HG03571 (cell line): Measurements from ENCODE around the gene MYL9.
"Not testable (repeated sequence)": the region's sequence is repeated elsewhere in the genome, so short reads cannot be mapped to it uniquely, and the experiment has no call there.

Source experiments
- ATAC-seq: cut with Tn5 transposase; IDR thresholded peaks from one replicate; pipeline ENCODE4 v1.9.1; 2021; ENCODE audit not compliant: unreplicated experiment

Gene MYL9

GRCh38 chr20:36548704-36549627, 7.6 kb downstream of the MYL9 start:
- ATAC-seq, result no peak

GRCh38 chr20:36549628-36549941, 8.3 kb downstream of the MYL9 start:
- no peak for ATAC-seq

GRCh38 chr20:36549942-36550789, 8.8 kb downstream of the MYL9 start:
- no peak for ATAC-seq

- no peak for ATAC-seq
Observed at GRCh38 chr20:36550790-36551299, 9.5 kb downstream of the MYL9 start.

- no peak for ATAC-seq
Observed at GRCh38 chr20:36555248-36555647, 13.9 kb downstream of the MYL9 start.

- ATAC-seq, result no peak
Observed at GRCh38 chr20:36562724-36563123, 21.4 kb downstream of the MYL9 start.

GRCh38 chr20:36563374-36563773, 22.1 kb downstream of the MYL9 start:
- no peak for ATAC-seq

GRCh38 chr20:36564078-36564725, 22.9 kb downstream of the MYL9 start:
- ATAC-seq, result not testable (repeated sequence)

- ATAC-seq, result not testable (repeated sequence)
Observed at GRCh38 chr20:36564726-36565121, 23.4 kb downstream of the MYL9 start.

GRCh38 chr20:36565520-36565919, 24.2 kb downstream of the MYL9 start:
- ATAC-seq, result no peak

GRCh38 chr20:36569847-36570429, 28.6 kb downstream of the MYL9 start:
- no peak for ATAC-seq

GRCh38 chr20:36571564-36572504, 30.5 kb downstream of the MYL9 start:
- ATAC-seq, result no peak

GRCh38 chr20:36572701-36573102, 31.4 kb downstream of the MYL9 start:
- peak; percentile 4 for ATAC-seq

GRCh38 chr20:36573103-36573797, 31.9 kb downstream of the MYL9 start, which contains the start of gene TGIF2:
Gene TGIF2, plus strand, starts transcription at chr20:36573597. Its CDS starts 5,178 bp downstream, at chr20:36578775.
- ATAC-seq, result peak; percentile 44

GRCh38 chr20:36573798-36574365, 32.6 kb downstream of the MYL9 start:
- ATAC-seq, result no peak

GRCh38 chr20:36574366-36575135, 33.2 kb downstream of the MYL9 start:
- ATAC-seq, result no peak

GRCh38 chr20:36576081-36576445, 34.7 kb downstream of the MYL9 start:
- no peak for ATAC-seq
